PC-9 (cell line): ENCODE results near the gene MTERF2. TPM values are rescaled to one million over a fixed set of nuclear protein-coding genes. Genes with fewer than 3 reads are reported as not detected.

Experiments used
- BruUV-seq: library from RNA; stranded (reverse); fragments of 400-500 nt; replicated peaks from 2 replicates; lab custom pipeline; 2021; lab: Mats Ljungman, UMichigan
- CTCF ChIA-PET: fragments of 300-600 bp; sonication (Branson Sonifier 250); formaldehyde crosslinking; loops from one replicate; lab custom pipeline; 2022; ENCODE audit warnings: antibody characterized with exemption; lab: Charles Lee
- POLR2A ChIA-PET: fragments of 300-600 bp; sonication (Branson Sonifier 250); formaldehyde crosslinking; loops from one replicate; lab custom pipeline; 2022; ENCODE audit warnings: antibody characterized with exemption; ENCODE audit not compliant: unreplicated experiment; lab: Charles Lee
- DNase-seq, 2 experiments: peaks; one replicate each; pipeline versions ENCODE4 v3.0.0 to v3.0.0-alpha.2; 2015 to 2022; ENCODE audit warnings: mixed read lengths in 1 of 2
- H2AFZ ChIP-seq: fragments of 200-600 bp; sonication (generic); 2 replicates; pipeline ENCODE4 v1.8.1; 2017; ENCODE audit warnings: antibody characterized with exemption
- H3F3A ChIP-seq: fragments of 200-600 bp; sonication (generic); 2 replicates; pipeline ENCODE4 v1.8.1; 2017; ENCODE audit warnings: antibody characterized with exemption, mild to moderate bottlenecking, low read depth; ENCODE audit not compliant: insufficient read depth
- H3K27ac ChIP-seq: fragments of 200-600 bp; sonication (generic); 2 replicates; pipeline ENCODE4 v1.6.1; 2016; ENCODE audit warnings: mixed run types
- H3K27me3 ChIP-seq: fragments of 200-600 bp; sonication (generic); 2 replicates; pipeline ENCODE4 v1.6.1; 2016; ENCODE audit warnings: low read depth, mixed run types; ENCODE audit not compliant: insufficient read depth
- H3K36me3 ChIP-seq: fragments of 200-600 bp; sonication (generic); 2 replicates; pipeline ENCODE4 v1.6.1; 2016; ENCODE audit warnings: low read depth, mixed run types
- H3K4me1 ChIP-seq: fragments of 200-600 bp; sonication (generic); replicated peaks from 2 replicates; pipeline ENCODE4 v1.6.1; 2016; ENCODE audit warnings: mixed run types; ENCODE audit not compliant: insufficient read depth
- H3K4me2 ChIP-seq: fragments of 200-600 bp; sonication (generic); 2 replicates; pipeline ENCODE4 v1.6.1; 2017; ENCODE audit warnings: mixed run types
- H3K4me3 ChIP-seq: fragments of 200-600 bp; sonication (generic); 2 replicates; pipeline ENCODE4 v1.6.1; 2016; ENCODE audit warnings: mixed run types
- H3K79me2 ChIP-seq: fragments of 200-600 bp; sonication (generic); 2 replicates; pipeline ENCODE4 v1.6.1; 2017; ENCODE audit warnings: low read depth, mixed run types
- H3K9me2 ChIP-seq: fragments of 200-600 bp; sonication (generic); 2 replicates; pipeline ENCODE4 v1.8.1; 2017; ENCODE audit warnings: mild to moderate bottlenecking; ENCODE audit not compliant: insufficient read depth
- H3K9me3 ChIP-seq: fragments of 200-600 bp; sonication (generic); 2 replicates; pipeline ENCODE4 v1.8.1; 2016; ENCODE audit warnings: low read depth; ENCODE audit not compliant: insufficient read depth
- H4K20me1 ChIP-seq: fragments of 200-600 bp; sonication (generic); 2 replicates; pipeline ENCODE4 v1.8.1; 2017; ENCODE audit not compliant: insufficient read depth
- CTCF ChIP-seq: fragments of 200-600 bp; sonication (generic); conservative IDR thresholded peaks from 2 replicates; pipeline ENCODE4 v1.6.1; 2017; ENCODE audit warnings: mixed run types, antibody characterized with exemption, mild to moderate bottlenecking, moderate library complexity
- EZH2 ChIP-seq: fragments of 200-600 bp; sonication (generic); IDR thresholded peaks from 2 replicates; pipeline ENCODE4 v1.8.0; 2017; ENCODE audit warnings: antibody characterized with exemption, low read depth
- intact Hi-C: fragments of 100-400 bp; cut with micrococcal nuclease; formaldehyde crosslinking; loops from one replicate; pipeline ENCODE4 v1.10.0; 2022; ENCODE audit not compliant: unreplicated experiment
- total RNA-seq: library from RNA; stranded (reverse); gene quantifications from 2 replicates; pipeline ENCODE4 v1.2.3, GENCODE V29; 2021

The MTERF2 gene
- total RNA-seq, 1 experiment from 2014 or later = 8.2 TPM

GRCh38 chr12:106974511-106974910 is 12.4 kb downstream of the MTERF2 start:
- intact Hi-C loops = no loop called here
- peaks cover 8% of the 10 kb centered on the region; the same call in 1 of the 2 replicates for H3K36me3 ChIP-seq
- ChIA-PET POLR2A (no interaction called here), CTCF (no interaction called here)
- H3K4me3 ChIP-seq = no peak overlapping the region
- H3K79me2 ChIP-seq = no peaks in the 10 kb centered on the region
- DNase-seq = no peak
- no peak overlapping the region for H3K27ac ChIP-seq
- no peaks in the 10 kb centered on the region for H3K9me2 ChIP-seq
- H3K4me2 ChIP-seq = no peak overlapping the region
- peaks cover 14% of the 10 kb centered on the region for H3F3A ChIP-seq
- H3K27me3 ChIP-seq = no peaks in the 10 kb centered on the region
- peaks cover 13% of the 10 kb centered on the region for H3K4me1 ChIP-seq
- H3K9me3 ChIP-seq = no peaks in the 10 kb centered on the region
- no peak for TF ChIP-seq CTCF
- no peak for TF ChIP-seq EZH2
- 0 out of 2 replicates have a peak, but pooled peaks cover 5% of the 10 kb centered on the region for H4K20me1 ChIP-seq
- H2AFZ ChIP-seq = no peak overlapping the region
- BruUV-seq = no TSS peak

- H3K4me3 ChIP-seq = no peak overlapping the region
- no peak overlapping the region for H3K27ac ChIP-seq
- no peak overlapping the region for H2AFZ ChIP-seq
- no peaks in the 10 kb centered on the region for H3K9me3 ChIP-seq
- H3F3A ChIP-seq = peaks cover 14% of the 10 kb centered on the region
- no peaks in the 10 kb centered on the region for H3K9me2 ChIP-seq
- DNase-seq = no peak
- TF ChIP-seq CTCF = no peak
- no peak for TF ChIP-seq EZH2
- BruUV-seq = no TSS peak
- no peaks in the 10 kb centered on the region for H3K27me3 ChIP-seq
- H3K36me3 ChIP-seq = peaks cover 12% of the 10 kb centered on the region
- CTCF ChIA-PET = no interaction called here
- H4K20me1 ChIP-seq = 0 out of 2 replicates have a peak, but pooled peaks cover 5% of the 10 kb centered on the region
- intact Hi-C loops = no loop called here
- H3K4me1 ChIP-seq = peaks cover 13% of the 10 kb centered on the region
- POLR2A ChIA-PET = no interaction called here
- H3K4me2 ChIP-seq = no peak overlapping the region
- H3K79me2 ChIP-seq = no peaks in the 10 kb centered on the region
These were observed 13.4 kb downstream of the MTERF2 start for GRCh38 chr12:106973545-106973944.

GRCh38 chr12:106971065-106971464 is 15.9 kb downstream of the MTERF2 start:
- Histone ChIP-seq H3K9me2 (no peaks in the 10 kb centered on the region), H4K20me1 (0 out of 2 replicates have a peak, but pooled peaks cover 1% of the 10 kb centered on the region), H3F3A (peaks cover 6% of the 10 kb centered on the region), H3K4me3 (no peak overlapping the region), H2AFZ (no peak overlapping the region), H3K4me1 (peaks cover 6% of the 10 kb centered on the region), H3K27ac (no peak overlapping the region), H3K36me3 (peaks cover 15% of the 10 kb centered on the region), H3K79me2 (no peaks in the 10 kb centered on the region), H3K27me3 (no peaks in the 10 kb centered on the region), H3K4me2 (no peak overlapping the region), H3K9me3 (no peaks in the 10 kb centered on the region)
- no peak for DNase-seq
- intact Hi-C loops = no loop called here
- ChIA-PET CTCF (no interaction called here), POLR2A (interaction anchor here (0.6 kb wide), 1 partner anchor 15 kb away, joined by 5 read pairs; no protein-coding TSS in a partner anchor)
- no peak for TF ChIP-seq CTCF
- no peak for TF ChIP-seq EZH2
- BruUV-seq = no TSS peak
